Measurements from ENCODE around the gene FGGY. TPM values are rescaled to one million over a fixed set of nuclear protein-coding genes. Genes with fewer than 3 reads are reported as not detected.
A peak's percentile ranks its signal among the peaks of the same experiment; 100 is the strongest.

Gene FGGY
- total and polyA plus RNA-seq, 8 donors = 6.2 to 27.0 (median 16.0) TPM

DNA sequence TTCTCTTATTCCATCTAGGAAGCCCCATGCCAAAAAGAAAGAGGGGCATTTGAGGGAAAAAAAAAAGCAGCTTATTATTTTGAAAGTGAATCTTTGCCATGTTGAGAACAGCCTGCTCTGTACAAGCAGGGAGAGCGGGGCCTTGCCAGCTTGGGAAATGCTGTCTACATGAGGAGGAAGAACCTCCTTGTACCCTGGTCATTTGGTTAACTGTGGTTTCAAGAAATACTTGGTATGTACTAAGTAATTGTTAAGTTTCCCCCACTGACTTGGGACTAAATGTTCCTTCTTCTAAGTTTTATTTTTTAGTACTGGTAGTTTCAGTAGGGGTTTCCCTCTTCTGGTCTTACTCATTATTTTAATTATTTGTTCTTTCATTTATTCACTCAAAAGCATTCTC, 373.8 kb downstream of the FGGY start:
- ATAC-seq (no peak), DNase-seq (no peak), FAIRE-seq (no peak)
- Histone ChIP-seq H3K9me3 (no peaks in the 10 kb centered on the region), H3K4me3 (no peak overlapping the region), H3K36me3 (no peaks in the 10 kb centered on the region), H3K27ac (peak overlapping the region in 2 of 4 donors; percentile 30 to 86), H3K27me3 (no peaks in the 10 kb centered on the region), H3K4me1 (peaks cover 0 to 18% (median 10%) of the 10 kb centered on the region in 3 donors)
- 94 to 96% methylated on average over 1 of the region's 1 CpG for WGBS, 2 donors
- intact Hi-C loops (cut with DNase I) = no loop called here
- no peak for TF ChIP-seq CTCF (IDR thresholded peaks at IDR 0.05)

DNA sequence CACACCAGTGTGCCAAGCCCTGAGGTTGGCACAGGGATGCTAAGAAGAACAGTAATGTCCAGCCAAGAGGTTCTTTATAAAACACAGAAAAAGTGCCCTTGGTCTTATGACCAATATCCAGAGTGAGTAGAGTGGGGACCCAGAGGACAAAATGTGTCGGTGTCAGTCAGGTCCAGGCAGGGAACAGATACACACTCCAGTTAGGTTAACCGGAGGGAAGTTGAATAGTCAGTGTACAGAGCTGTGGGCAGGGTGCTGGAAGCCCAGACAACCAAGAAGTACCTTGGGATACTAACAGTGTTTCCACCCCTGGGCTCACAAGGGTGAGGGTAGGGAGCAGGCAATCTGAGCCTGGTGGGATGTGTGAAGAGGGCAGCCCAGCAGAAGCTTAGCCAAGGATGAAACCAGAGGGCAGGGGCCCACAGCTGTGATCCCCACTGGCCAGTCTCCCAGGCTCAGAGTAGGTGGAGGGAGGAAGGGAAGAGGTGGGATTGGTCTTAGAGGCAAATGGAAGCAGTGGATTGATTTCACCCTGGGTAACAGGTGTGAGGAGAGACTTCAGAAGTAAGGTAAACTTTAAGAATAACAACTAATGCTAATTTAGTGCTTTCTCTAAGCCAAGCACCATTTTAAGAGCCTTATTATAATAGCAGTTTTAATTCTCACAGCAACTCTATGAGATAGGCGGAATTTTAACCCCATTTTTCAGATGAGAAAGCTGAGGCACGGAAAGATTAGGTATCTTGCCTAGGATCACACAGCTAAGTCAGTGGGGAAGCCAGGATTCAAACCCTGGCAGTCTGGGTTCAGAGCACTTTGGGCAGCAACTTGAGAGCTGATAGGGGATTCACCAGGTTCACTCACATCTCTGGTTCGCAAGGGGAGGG, 374.4 kb downstream of the FGGY start:
- no peak for TF ChIP-seq CTCF (IDR thresholded peaks at IDR 0.05)
- intact Hi-C loops (cut with DNase I) = no loop called here
- DNase-seq (no peak), ATAC-seq (no peak), FAIRE-seq (no peak)
- Histone ChIP-seq H3K4me3 (no peak overlapping the region), H3K36me3 (no peaks in the 10 kb centered on the region), H3K27me3 (no peaks in the 10 kb centered on the region), H3K27ac (peak overlapping the region in 1 of 4 donors; percentile 86), H3K9me3 (no peaks in the 10 kb centered on the region), H3K4me1 (peaks cover 0 to 24% (median 12%) of the 10 kb centered on the region in 3 donors)
- WGBS, 2 donors = 93 to 98% methylated on average over 5 of the region's 5 CpGs

DNA sequence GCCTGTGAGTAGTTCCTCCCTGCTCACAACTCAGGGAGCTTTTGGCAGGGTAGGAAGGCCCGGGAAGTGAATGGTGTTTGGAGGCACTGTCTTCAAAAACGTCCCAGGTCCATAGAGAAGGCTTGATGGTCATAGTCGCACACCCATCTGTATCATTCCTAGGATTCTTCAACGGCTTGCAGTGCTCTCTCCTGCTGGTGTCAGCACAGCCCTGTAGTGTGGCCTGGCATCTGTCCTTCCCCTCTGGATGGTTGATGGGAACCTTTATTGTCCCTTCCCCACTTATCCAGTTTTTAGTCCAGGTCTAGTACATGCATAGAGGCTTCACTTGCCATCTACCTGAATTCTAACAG, 375.0 kb downstream of the FGGY start:
- Histone ChIP-seq H3K9me3 (no peaks in the 10 kb centered on the region), H3K4me3 (no peak overlapping the region), H3K27me3 (no peaks in the 10 kb centered on the region), H3K4me1 (peaks cover 0 to 28% (median 17%) of the 10 kb centered on the region in 3 donors), H3K36me3 (no peaks in the 10 kb centered on the region), H3K27ac (peak overlapping the region in 1 of 4 donors; percentile 86)
- ATAC-seq (no peak), DNase-seq (no peak), FAIRE-seq (no peak)
- intact Hi-C loops (cut with DNase I) = no loop called here
- whole genome bisulfite sequencing, 2 donors = 81 to 86% methylated on average over 4 of the region's 4 CpGs
- TF ChIP-seq CTCF (IDR thresholded peaks at IDR 0.05) = no peak

DNA sequence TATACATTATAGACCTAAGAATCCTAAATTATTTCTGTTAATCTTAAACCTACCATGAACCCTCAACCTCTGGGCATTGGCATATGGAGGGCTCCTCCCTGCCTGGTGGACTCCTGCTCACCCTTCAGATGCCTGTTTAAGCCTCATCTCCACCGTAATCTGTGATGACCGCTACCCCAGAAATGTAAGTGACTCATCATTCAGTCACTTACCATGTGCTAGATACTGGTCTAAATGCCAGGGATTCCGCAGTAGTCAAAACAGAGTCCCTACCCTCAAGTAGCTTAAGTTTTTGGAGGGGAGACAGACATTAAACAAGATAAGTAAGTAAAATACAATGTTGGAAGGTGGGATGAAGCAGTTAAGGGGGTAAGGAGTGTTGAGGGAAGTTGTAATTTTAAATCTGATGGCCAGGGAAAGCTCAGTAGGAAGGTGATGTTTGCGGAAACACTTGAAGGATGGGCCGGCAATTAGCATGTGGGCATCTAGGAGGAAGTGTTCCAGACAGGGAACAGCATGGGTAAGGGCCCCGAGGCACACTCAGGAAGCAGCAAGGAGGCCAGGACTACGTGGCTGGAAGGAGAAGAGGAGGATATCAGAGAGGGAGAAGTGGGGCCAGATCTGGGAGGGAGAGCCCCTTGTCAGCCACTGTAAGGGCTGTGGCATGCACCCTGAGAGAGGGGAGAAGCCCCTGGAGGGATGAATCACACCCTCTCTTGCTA, 376.1 kb downstream of the FGGY start:
- FAIRE-seq = no peak
- 81 to 87% methylated on average over 7 of the region's 7 CpGs for WGBS, 2 donors
- intact Hi-C loops (cut with DNase I) = no loop called here
- Histone ChIP-seq H3K4me3 (no peak overlapping the region), H3K27me3 (no peaks in the 10 kb centered on the region), H3K36me3 (no peaks in the 10 kb centered on the region), H3K4me1 (peaks cover under 1 to 30% (median 17%) of the 10 kb centered on the region in 3 donors), H3K9me3 (no peaks in the 10 kb centered on the region), H3K27ac (peak overlapping the region; percentile 17 to 86 (median 64))
- TF ChIP-seq CTCF (IDR thresholded peaks at IDR 0.05) = no peak
- no peak for DNase-seq
- ATAC-seq = peak in 2 of 4 donors; percentile 9 to 25
